ENCODE data around the gene PPFIBP2. TPM values are rescaled to one million over a fixed set of nuclear protein-coding genes. Genes with fewer than 3 reads are reported as not detected.

Gene PPFIBP2
- total RNA-seq (10 to 100 TPM; 12.5 to 46.6 (median 35.2) TPM), total RNA-seq (3.8 to 37.6 (median 16.0) reads per million in 29 experiments)
- 3.5 TPM for total RNA-seq (2013)

DNA sequence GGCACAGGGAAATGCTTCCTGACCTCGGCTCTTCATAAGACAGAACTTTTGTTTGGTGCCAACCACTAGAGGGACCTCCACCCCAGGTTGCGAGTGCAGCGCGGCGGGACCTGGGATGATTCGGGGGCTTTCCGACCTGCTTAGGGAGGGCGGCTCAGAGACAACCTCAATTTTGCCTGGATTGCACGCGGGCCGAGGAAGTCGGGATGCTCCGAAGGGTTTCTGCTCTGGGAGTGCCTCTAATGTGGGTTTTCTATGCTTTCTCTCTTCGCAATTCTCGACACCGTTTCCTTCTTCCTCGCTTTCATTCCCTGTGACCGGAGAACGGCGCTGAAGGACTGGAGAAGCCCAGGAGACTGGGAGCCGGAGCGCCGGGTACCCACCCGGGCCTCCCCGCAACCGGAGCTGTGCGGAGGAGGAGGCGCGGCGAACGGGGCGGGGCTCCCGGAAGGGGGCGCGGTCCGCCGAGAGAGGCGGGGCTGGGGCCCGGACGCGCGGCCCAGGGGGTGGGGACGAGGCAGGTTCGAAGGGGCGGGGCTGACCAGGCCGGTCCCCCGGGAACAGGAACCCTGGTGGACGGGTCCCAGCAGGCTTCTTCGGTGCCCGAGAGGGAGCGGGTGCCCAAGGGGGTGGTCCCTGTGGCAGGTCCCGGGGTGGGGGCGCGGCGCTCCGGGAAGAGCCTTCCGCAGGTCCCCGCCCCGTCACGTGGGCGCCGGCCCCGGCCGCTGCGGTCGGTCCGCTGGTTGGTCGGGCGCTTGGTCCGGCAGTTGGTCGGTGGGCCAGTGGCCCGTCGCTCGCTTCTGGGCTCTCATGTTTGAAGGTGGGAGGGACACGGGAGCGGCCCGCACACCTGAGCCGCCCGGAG lies at the start of gene PPFIBP2:
Gene PPFIBP2, plus strand, starts transcription at position 766 of the 865 bp plus-strand sequence. CDS start 35,477 bp downstream, outside the sequence.
- ATAC-seq (replicated peaks in 1 of 4) (peak; percentile 87 to 92 (median 90)), DNase-seq (peak; percentile 58 to 89 (median 76))
- no peaks in the 10 kb centered on the region for H3K9me3 ChIP-seq
- ChIA-PET CTCF (interaction anchor here (0.7 to 1.8 kb wide), 11 partner anchors 8 to 181 kb away, joined by 3 to 7 read pairs (median 3); no protein-coding TSS in a partner anchor), POLR2A (interaction anchor here in 1 of 2 donors (0.6 kb wide), 1 partner anchor 181 kb away, joined by 4 read pairs; no protein-coding TSS in a partner anchor)
- Mint-ChIP-seq H3K9me3 (peaks cover 0 to 3% (median 0%) of the 10 kb centered on the region in 3 donors), H3K27me3 (peaks cover 0 to 3% of the 10 kb centered on the region in 2 donors), H3K4me1 (peaks cover 51 to 59% (median 58%) of the 10 kb centered on the region in 3 donors), H3K27ac (peak within 1 kb of the TSS; percentile 91 to 92), H3K36me3 (no peaks in the 10 kb centered on the region), H3K4me3 (peak within 1 kb of the TSS; percentile 91 to 95 (median 93))
- peak within 1 kb of the TSS; percentile 59 to 85 for H3K4me3 ChIP-seq (ENCODE audit: control insufficient read depth in 1 of 2, extremely low read depth in 1 of 2, low read length in 1 of 2)
- peak within 1 kb of the TSS; percentile 74 for H3K27ac ChIP-seq (ENCODE audit: low read length)
- peaks cover 0 to 8% of the 10 kb centered on the region in 2 experiments for H3K27me3 ChIP-seq (replicated peaks in 1 of 2; ENCODE audit: control insufficient read depth in 2 of 2, extremely low read depth in 1 of 2, insufficient read depth in 2 of 2, low read length in 1 of 2)
- peaks cover 20 to 46% of the 10 kb centered on the region in 2 experiments for H3K4me1 ChIP-seq (ENCODE audit: control insufficient read depth in 1 of 2, extremely low read depth in 1 of 2, insufficient read depth in 2 of 2, low read length in 2 of 2)
- no peaks in the 10 kb centered on the region for H3K36me3 ChIP-seq (ENCODE audit: control insufficient read depth in 2 of 2, extremely low read depth in 1 of 2, insufficient read depth in 1 of 2, low read length in 1 of 2)
- under 1% methylated on average over 63 of the region's 79 CpGs for WGBS (ENCODE audit: insufficient coverage)

DNA sequence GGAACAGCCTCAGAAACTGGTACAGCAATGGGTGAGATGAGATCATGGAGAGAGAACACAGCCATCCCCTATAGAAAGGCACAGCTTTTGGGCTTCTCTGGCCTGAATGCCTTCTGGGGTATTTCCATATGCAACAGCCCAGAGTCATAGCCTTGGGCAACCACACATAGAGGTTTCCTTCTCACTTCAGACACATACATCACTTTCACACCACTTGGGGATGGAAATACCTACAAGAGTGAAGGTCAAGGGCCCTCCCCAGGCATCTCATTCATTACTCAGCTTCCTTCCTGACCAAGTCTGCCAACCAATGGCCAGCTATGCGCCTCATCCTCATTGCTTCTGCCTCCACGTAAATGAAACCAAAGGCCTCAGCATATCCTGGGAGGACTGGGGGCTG lies 46.1 kb upstream of the PPFIBP2 start:
- H3K36me3 Mint-ChIP-seq, result no peaks in the 10 kb centered on the region
- H3K4me1 ChIP-seq (ENCODE audit: control insufficient read depth in 1 of 2, extremely low read depth in 1 of 2, insufficient read depth in 2 of 2, low read length in 2 of 2), result no peaks in the 10 kb centered on the region
- H3K4me3 ChIP-seq (ENCODE audit: control insufficient read depth in 1 of 2, extremely low read depth in 1 of 2, low read length in 1 of 2), result no peak overlapping the region
- ChIA-PET CTCF (no interaction called here), POLR2A (no interaction called here)
- no peak overlapping the region for H3K4me3 Mint-ChIP-seq
- no peaks in the 10 kb centered on the region for H3K9me3 ChIP-seq
- DNase-seq, result no peak
- no peak for ATAC-seq (replicated peaks in 1 of 4)
- H3K27ac Mint-ChIP-seq, result no peak overlapping the region
- no peaks in the 10 kb centered on the region for H3K9me3 Mint-ChIP-seq
- no peaks in the 10 kb centered on the region for H3K27me3 Mint-ChIP-seq
- H3K4me1 Mint-ChIP-seq, result peaks cover 6 to 8% (median 6%) of the 10 kb centered on the region in 3 donors
- H3K27ac ChIP-seq (ENCODE audit: low read length), result no peak overlapping the region
- WGBS (ENCODE audit: insufficient coverage), result 64% methylated on average over 2 of the region's 2 CpGs
- H3K36me3 ChIP-seq (ENCODE audit: control insufficient read depth in 2 of 2, extremely low read depth in 1 of 2, insufficient read depth in 1 of 2, low read length in 1 of 2), result no peaks in the 10 kb centered on the region
- H3K27me3 ChIP-seq (replicated peaks in 1 of 2; ENCODE audit: control insufficient read depth in 2 of 2, extremely low read depth in 1 of 2, insufficient read depth in 2 of 2, low read length in 1 of 2), result no peaks in the 10 kb centered on the region

DNA sequence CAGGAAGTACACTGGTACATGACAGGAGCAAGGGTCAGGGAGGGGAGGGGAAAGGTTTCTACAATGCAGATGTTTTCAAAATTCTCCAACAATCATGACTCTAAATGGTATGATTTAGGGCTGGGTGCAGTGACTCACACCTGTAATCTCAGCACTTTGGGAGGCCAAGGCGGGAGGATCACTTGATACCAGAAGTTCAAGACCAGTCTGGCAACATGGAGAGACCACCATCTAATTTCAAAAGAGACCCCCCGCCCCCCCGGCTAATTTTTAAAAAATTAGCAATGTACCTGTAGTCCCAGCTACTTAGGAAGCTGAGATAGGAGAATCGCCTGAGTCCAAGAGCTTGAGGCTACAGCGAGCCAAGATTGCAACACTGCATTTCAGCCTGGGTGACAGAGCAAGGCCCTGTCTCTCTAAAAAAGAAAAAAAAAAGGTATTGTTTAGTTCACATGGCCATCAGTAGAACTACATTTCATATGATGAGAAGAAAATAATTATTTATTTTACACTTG lies 44.4 kb upstream of the PPFIBP2 start:
- no peaks in the 10 kb centered on the region for H3K4me1 Mint-ChIP-seq
- no peaks in the 10 kb centered on the region for H3K36me3 Mint-ChIP-seq
- H3K36me3 ChIP-seq (ENCODE audit: control insufficient read depth in 2 of 2, extremely low read depth in 1 of 2, insufficient read depth in 1 of 2, low read length in 1 of 2), result no peaks in the 10 kb centered on the region
- ATAC-seq (replicated peaks in 1 of 4) (no peak), DNase-seq (no peak)
- 80% methylated on average over 1 of the region's 5 CpGs for WGBS (ENCODE audit: insufficient coverage)
- ChIA-PET POLR2A (interaction anchor here in 1 of 2 donors (0.7 kb wide), 1 partner anchor 1575 kb away, joined by 3 read pairs; no protein-coding TSS in a partner anchor), CTCF (interaction anchor here in 1 of 2 donors (0.7 kb wide), 1 partner anchor 877 kb away, joined by 5 read pairs; no protein-coding TSS in a partner anchor)
- H3K9me3 Mint-ChIP-seq, result no peaks in the 10 kb centered on the region
- no peaks in the 10 kb centered on the region for H3K9me3 ChIP-seq
- H3K27me3 ChIP-seq (replicated peaks in 1 of 2; ENCODE audit: control insufficient read depth in 2 of 2, extremely low read depth in 1 of 2, insufficient read depth in 2 of 2, low read length in 1 of 2), result no peaks in the 10 kb centered on the region
- no peak overlapping the region for H3K27ac Mint-ChIP-seq
- no peaks in the 10 kb centered on the region for H3K27me3 Mint-ChIP-seq
- no peak overlapping the region for H3K4me3 ChIP-seq (ENCODE audit: control insufficient read depth in 1 of 2, extremely low read depth in 1 of 2, low read length in 1 of 2)
- H3K4me3 Mint-ChIP-seq, result no peak overlapping the region
- H3K27ac ChIP-seq (ENCODE audit: low read length), result no peak overlapping the region
- H3K4me1 ChIP-seq (ENCODE audit: control insufficient read depth in 1 of 2, extremely low read depth in 1 of 2, insufficient read depth in 2 of 2, low read length in 2 of 2), result no peaks in the 10 kb centered on the region

DNA sequence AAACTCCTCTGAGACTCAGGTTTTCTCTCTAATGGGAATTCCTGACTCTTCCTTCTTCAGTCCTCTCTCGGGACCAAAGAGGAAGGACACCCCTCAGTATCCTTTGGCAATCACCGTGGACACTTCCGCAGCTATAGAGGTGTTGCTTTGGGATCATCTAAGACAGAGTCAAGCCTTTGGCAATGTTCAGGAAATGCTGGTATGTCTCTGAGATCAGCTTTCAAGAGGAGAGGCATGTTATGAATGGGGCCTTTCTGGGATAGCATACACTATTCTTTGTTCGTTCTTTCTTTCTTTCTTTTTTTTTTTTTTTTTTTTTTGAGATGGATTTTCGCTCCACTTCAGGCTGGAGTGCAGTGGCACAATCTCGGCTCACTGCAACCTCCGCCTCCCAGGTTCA lies 42.7 kb upstream of the PPFIBP2 start:
- Histone ChIP-seq H3K27ac (ENCODE audit: low read length) (no peak overlapping the region), H3K9me3 (no peaks in the 10 kb centered on the region), H3K36me3 (ENCODE audit: control insufficient read depth in 2 of 2, extremely low read depth in 1 of 2, insufficient read depth in 1 of 2, low read length in 1 of 2) (no peaks in the 10 kb centered on the region), H3K4me1 (ENCODE audit: control insufficient read depth in 1 of 2, extremely low read depth in 1 of 2, insufficient read depth in 2 of 2, low read length in 2 of 2) (no peaks in the 10 kb centered on the region), H3K4me3 (ENCODE audit: control insufficient read depth in 1 of 2, extremely low read depth in 1 of 2, low read length in 1 of 2) (no peak overlapping the region), H3K27me3 (replicated peaks in 1 of 2; ENCODE audit: control insufficient read depth in 2 of 2, extremely low read depth in 1 of 2, insufficient read depth in 2 of 2, low read length in 1 of 2) (no peaks in the 10 kb centered on the region)
- CTCF ChIA-PET, result interaction anchor here in 1 of 2 donors (0.7 kb wide), 1 partner anchor 101 kb away, joined by 10 read pairs; no protein-coding TSS in a partner anchor
- no CpG with 5 or more reads among the region's 7 CpGs for WGBS (ENCODE audit: insufficient coverage)
- Mint-ChIP-seq H3K4me3 (no peak overlapping the region), H3K27me3 (no peaks in the 10 kb centered on the region), H3K27ac (no peak overlapping the region), H3K9me3 (no peaks in the 10 kb centered on the region), H3K4me1 (no peaks in the 10 kb centered on the region), H3K36me3 (no peaks in the 10 kb centered on the region)
- POLR2A ChIA-PET, result no interaction called here
- no peak for ATAC-seq (replicated peaks in 1 of 4)
- no peak for DNase-seq

DNA sequence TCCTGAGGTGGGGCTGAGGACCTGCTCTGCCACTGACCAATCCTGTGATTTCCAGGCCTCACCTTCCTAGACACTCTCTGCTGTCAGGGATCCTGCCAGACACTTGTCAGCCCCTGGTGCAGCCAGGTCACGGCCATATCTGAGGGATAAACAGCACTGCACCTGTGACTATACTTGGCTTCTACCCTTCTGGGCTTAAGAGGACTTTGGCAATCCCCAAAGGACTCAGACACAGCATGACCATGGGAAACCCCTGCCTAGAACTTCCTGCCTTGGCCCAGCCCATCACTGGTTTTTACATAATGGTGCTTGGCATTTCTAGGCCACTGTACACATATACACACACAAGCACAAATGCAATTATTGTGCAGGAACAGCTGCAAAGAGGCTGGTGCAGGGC lies 40.1 kb upstream of the PPFIBP2 start:
- no peaks in the 10 kb centered on the region for H3K9me3 ChIP-seq
- H3K9me3 Mint-ChIP-seq, result no peaks in the 10 kb centered on the region
- H3K4me1 Mint-ChIP-seq, result no peaks in the 10 kb centered on the region
- 20% methylated on average over 1 of the region's 1 CpG for WGBS (ENCODE audit: insufficient coverage)
- no peak overlapping the region for H3K4me3 Mint-ChIP-seq
- no peak overlapping the region for H3K27ac ChIP-seq (ENCODE audit: low read length)
- DNase-seq (no peak), ATAC-seq (replicated peaks in 1 of 4) (no peak)
- no peak overlapping the region for H3K27ac Mint-ChIP-seq
- no peaks in the 10 kb centered on the region for H3K4me1 ChIP-seq (ENCODE audit: control insufficient read depth in 1 of 2, extremely low read depth in 1 of 2, insufficient read depth in 2 of 2, low read length in 2 of 2)
- H3K27me3 Mint-ChIP-seq, result no peaks in the 10 kb centered on the region
- ChIA-PET CTCF (interaction anchor here in 1 of 2 donors (0.6 kb wide), 1 partner anchor 960 kb away, joined by 4 read pairs; no protein-coding TSS in a partner anchor), POLR2A (no interaction called here)
- H3K27me3 ChIP-seq (replicated peaks in 1 of 2; ENCODE audit: control insufficient read depth in 2 of 2, extremely low read depth in 1 of 2, insufficient read depth in 2 of 2, low read length in 1 of 2), result no peaks in the 10 kb centered on the region
- no peaks in the 10 kb centered on the region for H3K36me3 Mint-ChIP-seq
- no peaks in the 10 kb centered on the region for H3K36me3 ChIP-seq (ENCODE audit: control insufficient read depth in 2 of 2, extremely low read depth in 1 of 2, insufficient read depth in 1 of 2, low read length in 1 of 2)
- H3K4me3 ChIP-seq (ENCODE audit: control insufficient read depth in 1 of 2, extremely low read depth in 1 of 2, low read length in 1 of 2), result no peak overlapping the region

DNA sequence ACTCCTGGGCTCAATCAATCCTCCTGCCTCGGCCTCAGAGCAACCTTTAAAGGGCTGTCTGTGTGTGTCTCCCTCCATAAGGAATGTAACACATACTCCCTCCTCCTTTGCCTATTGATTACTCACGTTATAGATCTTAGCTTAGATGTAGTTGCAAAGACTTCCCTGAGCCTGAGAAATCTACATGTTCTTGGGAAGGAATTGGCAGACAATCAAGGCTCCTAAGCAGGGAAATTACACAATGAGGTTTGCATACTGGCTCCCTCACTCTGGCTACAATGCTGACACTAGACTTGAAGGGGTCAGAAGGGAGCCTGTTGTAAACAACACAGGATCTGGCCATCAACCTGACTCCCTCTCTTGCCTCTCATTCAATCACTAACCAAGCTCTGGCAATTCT lies 33.7 kb upstream of the PPFIBP2 start:
- H3K27me3 ChIP-seq (replicated peaks in 1 of 2; ENCODE audit: control insufficient read depth in 2 of 2, extremely low read depth in 1 of 2, insufficient read depth in 2 of 2, low read length in 1 of 2), result no peaks in the 10 kb centered on the region
- ChIA-PET CTCF (no interaction called here), POLR2A (interaction anchor here in 1 of 2 donors (0.5 kb wide), 1 partner anchor 10 kb away, joined by 3 read pairs; no protein-coding TSS in a partner anchor)
- H3K4me3 ChIP-seq (ENCODE audit: control insufficient read depth in 1 of 2, extremely low read depth in 1 of 2, low read length in 1 of 2), result no peak overlapping the region
- H3K9me3 Mint-ChIP-seq, result no peaks in the 10 kb centered on the region
- no peaks in the 10 kb centered on the region for H3K36me3 Mint-ChIP-seq
- no peak overlapping the region for H3K27ac Mint-ChIP-seq
- DNase-seq, result no peak
- H3K27me3 Mint-ChIP-seq, result no peaks in the 10 kb centered on the region
- no peaks in the 10 kb centered on the region for H3K4me1 ChIP-seq (ENCODE audit: control insufficient read depth in 1 of 2, extremely low read depth in 1 of 2, insufficient read depth in 2 of 2, low read length in 2 of 2)
- no peak overlapping the region for H3K4me3 Mint-ChIP-seq
- no peak for ATAC-seq (replicated peaks in 1 of 4)
- WGBS (ENCODE audit: insufficient coverage), result 17% methylated on average over 1 of the region's 2 CpGs
- H3K4me1 Mint-ChIP-seq, result no peaks in the 10 kb centered on the region
- no peaks in the 10 kb centered on the region for H3K9me3 ChIP-seq
- no peaks in the 10 kb centered on the region for H3K36me3 ChIP-seq (ENCODE audit: control insufficient read depth in 2 of 2, extremely low read depth in 1 of 2, insufficient read depth in 1 of 2, low read length in 1 of 2)
- H3K27ac ChIP-seq (ENCODE audit: low read length), result no peak overlapping the region

Data from T-cell (primary cell).